SK-N-SH (cell line): Measurements from ENCODE around the gene C8G. TPM values are rescaled to one million over a fixed set of nuclear protein-coding genes. Genes with fewer than 3 reads are reported as not detected.

ENCODE experiments used
- CTCF ChIA-PET: fragments of 300-600, 350-600 bp; formaldehyde crosslinking; extraction: SDS; loops from one replicate; lab custom pipeline; 2021; lab: Yijun Ruan, JAX
- POLR2A ChIA-PET: fragments of 350-600 bp; sonication (Branson Sonifier 250); formaldehyde crosslinking; extraction: SDS; loops from one replicate; lab custom pipeline; 2020; ENCODE audit warnings: antibody characterized with exemption, inconsistent platforms; lab: Yijun Ruan, JAX
- DNase-seq: peaks from one replicate; pipeline ENCODE4 v3.0.0; 2012
- H2AFZ ChIP-seq: fragments of 200-600 bp; sonication (generic); 2 replicates; pipeline ENCODE4 v1.8.1; 2016; ENCODE audit warnings: antibody characterized with exemption, mild to moderate bottlenecking, low read depth
- H3F3A ChIP-seq: fragments of 200-600 bp; sonication (generic); replicated peaks from 2 replicates; pipeline ENCODE3; 2016; ENCODE audit warnings: antibody characterized with exemption, mild to moderate bottlenecking; ENCODE audit not compliant: insufficient read depth
- H3K27ac ChIP-seq, 2 experiments: fragments of 200-500 bp in 1 of 2; fragments of 200-600 bp in 1 of 2; sonication (Bioruptor generic) in 1 of 2; sonication (generic), shearing (Covaris generic) in 1 of 2; 2 replicates each; pipeline versions ENCODE4 v1.5.1 to v1.6.1; 2014 to 2016; ENCODE audit warnings: low read depth in 2 of 2, inconsistent platforms in 1 of 2, low read length in 1 of 2, mild to moderate bottlenecking in 1 of 2, mixed read lengths in 1 of 2
- H3K27me3 ChIP-seq: fragments of 200-600 bp; sonication (generic), shearing (Covaris generic); 2 replicates; pipeline ENCODE4 v1.6.1; 2016; ENCODE audit warnings: mixed run types; ENCODE audit not compliant: insufficient read depth
- H3K36me3 ChIP-seq, 2 experiments: fragments of 200-500 bp in 1 of 2; fragments of 200-600 bp in 1 of 2; sonication (Bioruptor generic) in 1 of 2; sonication (generic) in 1 of 2; replicated peaks in 1 of 2; 2 replicates each; pipeline versions ENCODE3 to v1.5.1; 2014 to 2016; ENCODE audit warnings: low read length in 1 of 2, mild to moderate bottlenecking in 1 of 2; ENCODE audit not compliant: insufficient read depth in 2 of 2, control insufficient read depth in 1 of 2
- H3K4me1 ChIP-seq, 2 experiments: fragments of 200-500 bp in 1 of 2; fragments of 200-600 bp in 1 of 2; sonication (Bioruptor generic) in 1 of 2; sonication (generic), shearing (Covaris generic) in 1 of 2; 2 replicates each; pipeline versions ENCODE4 v1.5.1 to v1.6.1; 2014 to 2016; ENCODE audit warnings: low read depth in 1 of 2, low read length in 1 of 2, mixed run types in 1 of 2; ENCODE audit not compliant: insufficient read depth in 2 of 2, control insufficient read depth in 1 of 2
- H3K4me2 ChIP-seq: fragments of 200-600 bp; sonication (generic), shearing (Covaris generic); 2 replicates; pipeline ENCODE4 v1.6.1; 2017; ENCODE audit warnings: mixed run types
- H3K4me3 ChIP-seq, 2 experiments: fragments of 200-500 bp in 1 of 2; fragments of 200-600 bp in 1 of 2; sonication (Bioruptor generic) in 1 of 2; sonication (generic), shearing (Covaris generic) in 1 of 2; 2 replicates each; pipeline versions ENCODE4 v1.5.1 to v1.8.1; 2014 to 2016; ENCODE audit warnings: low read depth in 2 of 2, inconsistent platforms in 1 of 2, low read length in 1 of 2, mild to moderate bottlenecking in 1 of 2, mixed read lengths in 1 of 2, moderate library complexity in 1 of 2
- H3K79me2 ChIP-seq: fragments of 200-600 bp; sonication (generic); 2 replicates; pipeline ENCODE4 v1.8.1; 2017; ENCODE audit warnings: mild to moderate bottlenecking; ENCODE audit not compliant: insufficient read depth
- H3K9ac ChIP-seq: fragments of 200-600 bp; sonication (generic); 2 replicates; pipeline ENCODE4 v1.6.1; 2017; ENCODE audit warnings: mixed run types
- H3K9me2 ChIP-seq: fragments of 200-600 bp; sonication (generic); 2 replicates; pipeline ENCODE4 v1.6.1; 2017; ENCODE audit warnings: mixed run types
- H3K9me3 ChIP-seq: fragments of 200-600 bp; sonication (generic); 2 replicates; pipeline ENCODE4 v1.6.1; 2017; ENCODE audit warnings: mixed run types, mild to moderate bottlenecking, moderate library complexity
- H4K20me1 ChIP-seq: fragments of 200-600 bp; sonication (generic); 2 replicates; pipeline ENCODE4 v1.6.1; 2017; ENCODE audit warnings: mild to moderate bottlenecking, mixed run types; ENCODE audit not compliant: insufficient read depth
- CHD2 ChIP-seq: fragments of 150-350 bp; IDR thresholded peaks from 2 replicates; pipeline ENCODE4 v1.6.1; 2018; ENCODE audit warnings: low read length; ENCODE audit not compliant: partially characterized antibody
- ELF1 ChIP-seq: IDR thresholded peaks from 2 replicates; pipeline ENCODE4 v1.4.0; 2012
- EP300 ChIP-seq, 2 experiments: IDR thresholded peaks; 2 replicates each; pipeline versions ENCODE4 v1.4.0 to v1.6.1; 2012; ENCODE audit warnings: borderline replicate concordance in 1 of 2, low read depth in 1 of 2, low read length in 1 of 2
- EZH2phosphoT487 ChIP-seq: fragments of 200-600 bp; sonication (generic); IDR thresholded peaks from 2 replicates; pipeline ENCODE4 v1.6.1; 2017; ENCODE audit warnings: low read depth, mixed run types, mild to moderate bottlenecking, antibody characterized with exemption, moderate library complexity, borderline replicate concordance
- FOXJ3 ChIP-seq: sonication (generic); formaldehyde crosslinking; IDR thresholded peaks from 2 replicates; pipeline ENCODE4 v1.5.1; 2020; ENCODE audit warnings: mild to moderate bottlenecking, missing genetic modification reagents
- GABPA ChIP-seq: IDR thresholded peaks from 2 replicates; pipeline ENCODE4 v1.4.0; 2012; ENCODE audit warnings: low read depth, mild to moderate bottlenecking
- GATA2 ChIP-seq: sonication (generic); formaldehyde crosslinking; IDR thresholded peaks from 2 replicates; pipeline ENCODE4 v1.5.0; 2020; ENCODE audit warnings: mild to moderate bottlenecking, missing genetic modification reagents
- IRF3 ChIP-seq: fragments of 150-350 bp; IDR thresholded peaks from 2 replicates; pipeline ENCODE4 v1.6.1; 2016; ENCODE audit warnings: mild to moderate bottlenecking, low read depth, low read length
- JUND ChIP-seq: IDR thresholded peaks from 2 replicates; pipeline ENCODE4 v1.4.0; 2012
- MAX ChIP-seq: IDR thresholded peaks from 2 replicates; pipeline ENCODE4 v1.4.0; 2012; ENCODE audit warnings: low read depth
- MEF2A ChIP-seq: IDR thresholded peaks from 2 replicates; pipeline ENCODE4 v1.4.0; 2012; ENCODE audit warnings: low read depth, borderline replicate concordance
- PBX3 ChIP-seq: IDR thresholded peaks from 2 replicates; pipeline ENCODE4; 2012
- RCOR1 ChIP-seq: fragments of 150-350 bp; IDR thresholded peaks from 2 replicates; pipeline ENCODE4 v1.6.1; 2017; ENCODE audit warnings: antibody characterized with exemption, low read length
- TCF12 ChIP-seq: IDR thresholded peaks from 2 replicates; pipeline ENCODE4 v1.4.0; 2012
- TEAD4 ChIP-seq: IDR thresholded peaks from 2 replicates; pipeline ENCODE4 v1.4.0; 2012; ENCODE audit warnings: mild to moderate bottlenecking, borderline replicate concordance; ENCODE audit not compliant: insufficient read depth
- USF1 ChIP-seq: IDR thresholded peaks from 2 replicates; pipeline ENCODE4 v1.4.0; 2012; ENCODE audit warnings: low read depth, borderline replicate concordance
- USF2 ChIP-seq: fragments of 150-350 bp; IDR thresholded peaks from 2 replicates; pipeline ENCODE4 v1.6.1; 2017; ENCODE audit warnings: antibody characterized with exemption, low read length, low read depth, borderline replicate concordance
- ZBTB33 ChIP-seq: IDR thresholded peaks from 2 replicates; pipeline ENCODE4 v1.4.0; 2012; ENCODE audit warnings: low read depth, borderline replicate concordance
- WGBS: methylation state at CpG from one replicate; pipeline ENCODE4 v1.1.6; 2017; ENCODE audit warnings: low lambda C conversion rate; 5-methylcytosine and 5-hydroxymethylcytosine counted together
- polyA plus RNA-seq, 3 experiments: library from polyadenylated mRNA; depleted of rRNA; stranded (reverse); fragments of >200 nt; gene quantifications; 2 replicates each; pipeline ENCODE4 v1.2.3, GENCODE V29; 2012

C8G gene
- polyA plus RNA-seq, 1 of the 3 experiments (the other 2 are of a cell fraction), result 0.28 TPM

- no peaks in the 10 kb centered on the region for H3K9me2 ChIP-seq
- H3K4me3 ChIP-seq, result no peak overlapping the region
- peaks cover 0 to under 1% of the 10 kb centered on the region in 2 experiments; a peak in 1 of 4 replicates for H3K4me1 ChIP-seq
- no peak overlapping the region for H3K27ac ChIP-seq
- H3K79me2 ChIP-seq, result no peaks in the 10 kb centered on the region
- H3K27me3 ChIP-seq, result no peaks in the 10 kb centered on the region
- H3K36me3 ChIP-seq, result peaks cover 0 to 34% of the 10 kb centered on the region in 2 experiments
- H2AFZ ChIP-seq, result no peak overlapping the region
- H3K4me2 ChIP-seq, result no peak overlapping the region
- CTCF ChIA-PET, result interaction anchor here (2.0 kb wide), 1 partner anchor 129 kb away, joined by 4 read pairs; no protein-coding TSS in a partner anchor
- no peaks in the 10 kb centered on the region for H4K20me1 ChIP-seq
- TF ChIP-seq MAX (no peak), PBX3 (no peak), USF2 (no peak), USF1 (no peak), MEF2A (no peak), ZBTB33 (no peak), TEAD4 (no peak), ELF1 (no peak), GATA2 (CRISPR knock-in tag) (no peak), GABPA (no peak), EP300 (IDR thresholded peaks at IDR 0.05; ENCODE audit: borderline replicate concordance in 1 of 2, low read depth in 1 of 2, low read length in 1 of 2) (no peak), IRF3 (no peak), CHD2 (no peak), RCOR1 (no peak), FOXJ3 (no peak), JUND (no peak), EZH2phosphoT487 (no peak), TCF12 (no peak)
- H3K9ac ChIP-seq, result no peak overlapping the region
- no peak for DNase-seq
- H3F3A ChIP-seq, result no peaks in the 10 kb centered on the region
- H3K9me3 ChIP-seq, result no peaks in the 10 kb centered on the region
- POLR2A ChIA-PET, result interaction anchor here (1.0 kb wide), 1 partner anchor 8 kb away, joined by 5 read pairs; no protein-coding TSS in a partner anchor
- 94% methylated on average over 31 of the region's 32 CpGs for WGBS
Observed at GRCh38 chr9:136916330-136917184, 28.5 kb upstream of the C8G start.
